HUES64 (cell line): ENCODE data around the gene AMZ2.

Source experiments
- H3K27ac ChIP-seq: 2 replicates; pipeline ENCODE4 v1.7.0; 2013; ENCODE audit warnings: low read depth, low read length, inconsistent platforms
- H3K27me3 ChIP-seq: 2 replicates; pipeline ENCODE4 v1.6.1; 2013; ENCODE audit warnings: mild to moderate bottlenecking, low read length; ENCODE audit not compliant: insufficient read depth
- H3K36me3 ChIP-seq: 2 replicates; pipeline ENCODE4 v1.6.1; 2013; ENCODE audit warnings: mild to moderate bottlenecking, low read length; ENCODE audit not compliant: insufficient read depth
- H3K4me1 ChIP-seq: 2 replicates; pipeline ENCODE4 v1.6.1; 2013; ENCODE audit warnings: mild to moderate bottlenecking, low read length, moderate library complexity; ENCODE audit not compliant: insufficient read depth
- H3K4me3 ChIP-seq: 2 replicates; pipeline ENCODE4 v1.5.1; 2013; ENCODE audit warnings: mild to moderate bottlenecking, low read length, moderate library complexity
- H3K9ac ChIP-seq: 2 replicates; pipeline ENCODE4 v1.6.1; 2013; ENCODE audit warnings: mild to moderate bottlenecking, low read depth, low read length
- H3K9me3 ChIP-seq: 2 replicates; pipeline ENCODE4 v1.6.1; 2013; ENCODE audit warnings: low read depth, low read length; ENCODE audit not compliant: insufficient read depth
- WGBS: fragments of 150-250, 120-280 bp; methylation state at CpG from one replicate; pipeline ENCODE4 v1.1.7; 2013; ENCODE audit warnings: missing lambda C conversion rate; 5-methylcytosine and 5-hydroxymethylcytosine counted together

The AMZ2 gene

GRCh38 chr17:68294617-68295016 lies 46.8 kb downstream of the AMZ2 start:
- H3K4me3 ChIP-seq, result no peak overlapping the region
- H3K4me1 ChIP-seq, result peaks cover 42% of the 10 kb centered on the region
- no peak overlapping the region for H3K9ac ChIP-seq
- H3K9me3 ChIP-seq, result no peaks in the 10 kb centered on the region
- peaks cover 30% of the 10 kb centered on the region for H3K27me3 ChIP-seq
- peak overlapping the region; percentile 78; the same call in 1 of the 2 replicates for H3K27ac ChIP-seq
- no peaks in the 10 kb centered on the region for H3K36me3 ChIP-seq
- 91% methylated on average over 4 of the region's 4 CpGs for WGBS

- Histone ChIP-seq H3K4me3 (no peak overlapping the region), H3K9ac (no peak overlapping the region), H3K9me3 (no peaks in the 10 kb centered on the region), H3K4me1 (peaks cover 40% of the 10 kb centered on the region), H3K36me3 (no peaks in the 10 kb centered on the region), H3K27me3 (peaks cover 26% of the 10 kb centered on the region), H3K27ac (no peak overlapping the region)
- 94% methylated on average over 7 of the region's 7 CpGs for WGBS
Observed at GRCh38 chr17:68295086-68295485, 47.2 kb downstream of the AMZ2 start.

- WGBS, result 80% methylated on average over 15 of the region's 18 CpGs
Observed at GRCh38 chr17:68296217-68297191, 48.7 kb downstream of the AMZ2 start.

GRCh38 chr17:68297195-68297594 lies 49.4 kb downstream of the AMZ2 start:
- 89% methylated on average over 4 of the region's 4 CpGs for WGBS
- Histone ChIP-seq H3K27ac (no peak overlapping the region), H3K36me3 (no peaks in the 10 kb centered on the region), H3K4me1 (peaks cover 46% of the 10 kb centered on the region), H3K4me3 (no peak overlapping the region), H3K9ac (no peak overlapping the region), H3K9me3 (no peaks in the 10 kb centered on the region), H3K27me3 (peaks cover 16% of the 10 kb centered on the region)

More at GRCh38 chr17:68296217-68297191, 48.7 kb downstream of the AMZ2 start:
- Histone ChIP-seq H3K4me3 (no peak overlapping the region), H3K9me3 (no peaks in the 10 kb centered on the region), H3K36me3 (no peaks in the 10 kb centered on the region), H3K9ac (no peak overlapping the region), H3K27me3 (peaks cover 17% of the 10 kb centered on the region), H3K4me1 (peaks cover 40% of the 10 kb centered on the region), H3K27ac (no peak overlapping the region)

GRCh38 chr17:68298601-68299000 lies 50.8 kb downstream of the AMZ2 start:
- Histone ChIP-seq H3K4me3 (no peak overlapping the region), H3K36me3 (no peaks in the 10 kb centered on the region), H3K27ac (no peak overlapping the region), H3K9ac (no peak overlapping the region), H3K9me3 (no peaks in the 10 kb centered on the region), H3K27me3 (peaks cover 2% of the 10 kb centered on the region; the same call in 1 of the 2 replicates), H3K4me1 (peaks cover 43% of the 10 kb centered on the region)

GRCh38 chr17:68299817-68300216 lies 52.0 kb downstream of the AMZ2 start:
- H3K9ac ChIP-seq, result no peak overlapping the region
- H3K27ac ChIP-seq, result no peak overlapping the region
- WGBS, result 97% methylated on average over 3 of the region's 3 CpGs
- no peaks in the 10 kb centered on the region for H3K9me3 ChIP-seq
- no peak overlapping the region for H3K4me3 ChIP-seq
- H3K36me3 ChIP-seq, result no peaks in the 10 kb centered on the region
- H3K27me3 ChIP-seq, result no peaks in the 10 kb centered on the region
- H3K4me1 ChIP-seq, result peaks cover 30% of the 10 kb centered on the region

- 59% methylated on average over 9 of the region's 9 CpGs for WGBS
- H3K27ac ChIP-seq, result no peak overlapping the region
- H3K9me3 ChIP-seq, result no peaks in the 10 kb centered on the region
- H3K27me3 ChIP-seq, result no peaks in the 10 kb centered on the region
- H3K4me3 ChIP-seq, result no peak overlapping the region
- H3K9ac ChIP-seq, result no peak overlapping the region
- peaks cover 20% of the 10 kb centered on the region for H3K4me1 ChIP-seq
- no peaks in the 10 kb centered on the region for H3K36me3 ChIP-seq
Observed at GRCh38 chr17:68301438-68301959, 53.7 kb downstream of the AMZ2 start.

GRCh38 chr17:68302066-68302564 lies 54.3 kb downstream of the AMZ2 start:
- Histone ChIP-seq H3K27ac (no peak overlapping the region), H3K9ac (no peak overlapping the region), H3K4me3 (no peak overlapping the region), H3K4me1 (peaks cover 14% of the 10 kb centered on the region), H3K27me3 (no peaks in the 10 kb centered on the region), H3K9me3 (no peaks in the 10 kb centered on the region), H3K36me3 (peaks cover 2% of the 10 kb centered on the region; the same call in 1 of the 2 replicates)
- WGBS, result 80% methylated on average over 10 of the region's 10 CpGs

- H3K27me3 ChIP-seq, result no peaks in the 10 kb centered on the region
- H3K4me3 ChIP-seq, result no peak overlapping the region
- 76% methylated on average over 4 of the region's 4 CpGs for WGBS
- no peak overlapping the region for H3K27ac ChIP-seq
- peaks cover 7% of the 10 kb centered on the region; the same call in 1 of the 2 replicates for H3K36me3 ChIP-seq
- H3K9ac ChIP-seq, result no peak overlapping the region
- no peaks in the 10 kb centered on the region for H3K9me3 ChIP-seq
- H3K4me1 ChIP-seq, result peaks cover 13% of the 10 kb centered on the region
Observed at GRCh38 chr17:68302666-68303065, 54.8 kb downstream of the AMZ2 start.

GRCh38 chr17:68304706-68305105 lies 56.9 kb downstream of the AMZ2 start:
- Histone ChIP-seq H3K36me3 (peaks cover 7% of the 10 kb centered on the region; the same call in 1 of the 2 replicates), H3K27me3 (no peaks in the 10 kb centered on the region), H3K27ac (no peak overlapping the region), H3K9me3 (no peaks in the 10 kb centered on the region), H3K9ac (no peak overlapping the region), H3K4me3 (no peak overlapping the region), H3K4me1 (peaks cover 13% of the 10 kb centered on the region)
- 97% methylated on average over 6 of the region's 6 CpGs for WGBS

- 94% methylated on average over 4 of the region's 4 CpGs for WGBS
- H3K27me3 ChIP-seq, result no peaks in the 10 kb centered on the region
- no peak overlapping the region for H3K9ac ChIP-seq
- H3K27ac ChIP-seq, result no peak overlapping the region
- H3K4me1 ChIP-seq, result peaks cover 13% of the 10 kb centered on the region
- H3K4me3 ChIP-seq, result no peak overlapping the region
- peaks cover 7% of the 10 kb centered on the region; the same call in 1 of the 2 replicates for H3K36me3 ChIP-seq
- no peaks in the 10 kb centered on the region for H3K9me3 ChIP-seq
Observed at GRCh38 chr17:68305142-68305541, 57.3 kb downstream of the AMZ2 start.
